SK-N-SH (cell line): ENCODE measurements around the gene ZSWIM5.

ENCODE experiments used
- CHD2 ChIP-seq: fragments of 150-350 bp; IDR thresholded peaks from 2 replicates; pipeline ENCODE4 v1.6.1; 2018; ENCODE audit warnings: low read length; ENCODE audit not compliant: partially characterized antibody
- CTCF ChIP-seq: fragments of 200-600 bp; sonication (generic); IDR thresholded peaks from 2 replicates; pipeline ENCODE4 v1.6.1; 2017; ENCODE audit warnings: antibody characterized with exemption, mild to moderate bottlenecking, moderate library complexity
- EP300 ChIP-seq, 2 experiments: IDR thresholded peaks; 2 replicates each; pipeline versions ENCODE4 v1.4.0 to v1.6.1; 2012; ENCODE audit warnings: borderline replicate concordance in 1 of 2, low read depth in 1 of 2, low read length in 1 of 2
- EZH2phosphoT487 ChIP-seq: fragments of 200-600 bp; sonication (generic); IDR thresholded peaks from 2 replicates; pipeline ENCODE4 v1.6.1; 2017; ENCODE audit warnings: low read depth, mixed run types, mild to moderate bottlenecking, antibody characterized with exemption, moderate library complexity, borderline replicate concordance
- FOSL2 ChIP-seq: IDR thresholded peaks from 2 replicates; pipeline ENCODE4 v1.4.0; 2012; ENCODE audit warnings: low read depth, mild to moderate bottlenecking, moderate library complexity, borderline replicate concordance
- FOXJ3 ChIP-seq: sonication (generic); formaldehyde crosslinking; IDR thresholded peaks from 2 replicates; pipeline ENCODE4 v1.5.1; 2020; ENCODE audit warnings: mild to moderate bottlenecking, missing genetic modification reagents
- POLR2AphosphoS5 ChIP-seq: IDR thresholded peaks from 2 replicates; pipeline ENCODE4 v1.6.1; 2012; ENCODE audit warnings: low read depth, low read length
- RAD21 ChIP-seq: IDR thresholded peaks from 2 replicates; pipeline ENCODE4 v1.6.1; 2012; ENCODE audit warnings: mild to moderate bottlenecking, low read length
- RCOR1 ChIP-seq: fragments of 150-350 bp; IDR thresholded peaks from 2 replicates; pipeline ENCODE4 v1.6.1; 2017; ENCODE audit warnings: antibody characterized with exemption, low read length
- RFX5 ChIP-seq: IDR thresholded peaks from 2 replicates; pipeline ENCODE4 v1.6.1; 2012; ENCODE audit warnings: mild to moderate bottlenecking, improper control_type of control experiment, low read length
- SIN3A ChIP-seq: IDR thresholded peaks from 2 replicates; pipeline ENCODE4 v1.6.1; 2012; ENCODE audit warnings: low read depth, mild to moderate bottlenecking, low read length, moderate library complexity, borderline replicate concordance
- TEAD4 ChIP-seq: IDR thresholded peaks from 2 replicates; pipeline ENCODE4 v1.4.0; 2012; ENCODE audit warnings: mild to moderate bottlenecking, borderline replicate concordance; ENCODE audit not compliant: insufficient read depth
- USF2 ChIP-seq: fragments of 150-350 bp; IDR thresholded peaks from 2 replicates; pipeline ENCODE4 v1.6.1; 2017; ENCODE audit warnings: antibody characterized with exemption, low read length, low read depth, borderline replicate concordance

GRCh38 chr1:45084562-45084961, 121.8 kb downstream of the ZSWIM5 start:
- no peak for TF ChIP-seq CTCF
- no peak for TF ChIP-seq RFX5
- TF ChIP-seq TEAD4: no peak
- TF ChIP-seq EZH2phosphoT487: no peak
- no peak for TF ChIP-seq RAD21
- no peak for TF ChIP-seq USF2
- TF ChIP-seq SIN3A: no peak
- no peak for TF ChIP-seq POLR2AphosphoS5
- no peak for TF ChIP-seq CHD2
- no peak for TF ChIP-seq RCOR1
- TF ChIP-seq FOXJ3: no peak
- no peak for TF ChIP-seq FOSL2
- TF ChIP-seq EP300 (IDR thresholded peaks at IDR 0.05; ENCODE audit: borderline replicate concordance in 1 of 2, low read depth in 1 of 2, low read length in 1 of 2): no peak
